ENCODE data around the gene MMP15. TPM values are rescaled to one million over a fixed set of nuclear protein-coding genes. Genes with fewer than 3 reads are reported as not detected.

The MMP15 gene
- total and polyA plus RNA-seq, 4 donors, result 7.0 to 38.8 (median 21.4) TPM

- H3K9me3 ChIP-seq (ENCODE audit: control insufficient read depth in 4 of 4, low read length in 3 of 4), result no peaks in the 10 kb centered on the region
- H3K27ac ChIP-seq (ENCODE audit: low read depth in 1 of 2, low read length in 2 of 2), result no peak overlapping the region
- TF ChIP-seq FOXA1 (IDR thresholded peaks at IDR 0.05), result no peak
- TF ChIP-seq TAF1 (conservative IDR thresholded peaks at IDR 0.05), result no peak
- no peak for TF ChIP-seq MAX (IDR thresholded peaks at IDR 0.05)
- no peak for TF ChIP-seq EGR1 (IDR thresholded peaks at IDR 0.05; ENCODE audit: low read depth in 2 of 2)
- no peak for TF ChIP-seq ZBTB33 (IDR thresholded peaks at IDR 0.05)
- TF ChIP-seq GABPA (IDR thresholded peaks at IDR 0.05 in 1 of 2, conservative IDR thresholded peaks at IDR 0.05 in 1 of 2), result no peak
- no peak for TF ChIP-seq RAD21 (IDR thresholded peaks at IDR 0.05)
- no peak for DNase-seq (ENCODE audit: low spot score)
- peak overlapping the region in 1 of 3 donors; percentile 45 for H3K4me3 ChIP-seq (ENCODE audit: low read depth in 1 of 3, low read length in 3 of 3)
- no peaks in the 10 kb centered on the region for H3K36me3 ChIP-seq (ENCODE audit: control insufficient read depth in 4 of 4, insufficient read depth in 3 of 4, low read depth in 1 of 4, low read length in 3 of 4)
- peaks cover 0 to 10% (median 6%) of the 10 kb centered on the region in 4 donors for H3K4me1 ChIP-seq (ENCODE audit: control insufficient read depth in 4 of 4, insufficient read depth in 4 of 4, low read length in 3 of 4)
- 19% methylated on average over 62 of the region's 62 CpGs for WGBS
- no peaks in the 10 kb centered on the region for H3K27me3 ChIP-seq (ENCODE audit: control insufficient read depth in 4 of 4, insufficient read depth in 4 of 4, low read length in 3 of 4)
- H3K9ac ChIP-seq (ENCODE audit: low read depth in 1 of 2, low read length in 2 of 2), result no peak overlapping the region
Measured at GRCh38 chr16:57985204-57986181, 40.1 kb upstream of the MMP15 start.

GRCh38 chr16:57986196-57986595, 39.4 kb upstream of the MMP15 start:
- DNase-seq (ENCODE audit: low spot score), result no peak
- Histone ChIP-seq H3K9me3 (ENCODE audit: control insufficient read depth in 4 of 4, low read length in 3 of 4) (no peaks in the 10 kb centered on the region), H3K9ac (ENCODE audit: low read depth in 1 of 2, low read length in 2 of 2) (no peak overlapping the region), H3K36me3 (ENCODE audit: control insufficient read depth in 4 of 4, insufficient read depth in 3 of 4, low read depth in 1 of 4, low read length in 3 of 4) (no peaks in the 10 kb centered on the region), H3K27me3 (ENCODE audit: control insufficient read depth in 4 of 4, insufficient read depth in 4 of 4, low read length in 3 of 4) (no peaks in the 10 kb centered on the region), H3K4me3 (ENCODE audit: low read depth in 1 of 3, low read length in 3 of 3) (no peak overlapping the region), H3K27ac (ENCODE audit: low read depth in 1 of 2, low read length in 2 of 2) (no peak overlapping the region), H3K4me1 (ENCODE audit: control insufficient read depth in 4 of 4, insufficient read depth in 4 of 4, low read length in 3 of 4) (peaks cover 0 to 10% (median 6%) of the 10 kb centered on the region in 4 donors)
- 62% methylated on average over 9 of the region's 9 CpGs for WGBS
- no peak for TF ChIP-seq SP1 (IDR thresholded peaks at IDR 0.05)
- no peak for TF ChIP-seq RAD21 (IDR thresholded peaks at IDR 0.05)

GRCh38 chr16:57987441-57988177, 37.9 kb upstream of the MMP15 start:
- no peak overlapping the region for H3K4me3 ChIP-seq (ENCODE audit: low read depth in 1 of 3, low read length in 3 of 3)
- H3K27me3 ChIP-seq (ENCODE audit: control insufficient read depth in 4 of 4, insufficient read depth in 4 of 4, low read length in 3 of 4), result no peaks in the 10 kb centered on the region
- H3K4me1 ChIP-seq (ENCODE audit: control insufficient read depth in 4 of 4, insufficient read depth in 4 of 4, low read length in 3 of 4), result peaks cover 0 to 10% (median 6%) of the 10 kb centered on the region in 4 donors
- H3K9ac ChIP-seq (ENCODE audit: low read depth in 1 of 2, low read length in 2 of 2), result no peak overlapping the region
- WGBS, result 96% methylated on average over 8 of the region's 8 CpGs
- H3K27ac ChIP-seq (ENCODE audit: low read depth in 1 of 2, low read length in 2 of 2), result no peak overlapping the region
- no peaks in the 10 kb centered on the region for H3K9me3 ChIP-seq (ENCODE audit: control insufficient read depth in 4 of 4, low read length in 3 of 4)
- TF ChIP-seq YY1 (IDR thresholded peaks at IDR 0.05), result no peak
- TF ChIP-seq EGR1 (IDR thresholded peaks at IDR 0.05; ENCODE audit: low read depth in 2 of 2), result no peak
- no peak for DNase-seq (ENCODE audit: low spot score)
- H3K36me3 ChIP-seq (ENCODE audit: control insufficient read depth in 4 of 4, insufficient read depth in 3 of 4, low read depth in 1 of 4, low read length in 3 of 4), result no peaks in the 10 kb centered on the region

Data from liver (tissue), 9 donors.